WTC11 (cell line): ENCODE results near the gene MAGI2. TPM values are rescaled to one million over a fixed set of nuclear protein-coding genes. Genes with fewer than 3 reads are reported as not detected.

Experiments used
- ATAC-seq: fragments of 200-7000 bp; cut with Tn5 transposase; 2 replicates; pipeline ENCODE4 v1.10.0; 2021; ENCODE audit warnings: mild to moderate bottlenecking, moderate library complexity
- CTCF ChIA-PET: fragments of 300-600 bp; sonication (Branson Sonifier 250); formaldehyde crosslinking; loops from one replicate; lab custom pipeline; 2021; ENCODE audit warnings: antibody characterized with exemption; lab: Charles Lee
- POLR2A ChIA-PET: fragments of 350-600 bp; sonication (Branson Sonifier 250); formaldehyde crosslinking; loops from one replicate; lab custom pipeline; 2021; ENCODE audit warnings: antibody characterized with exemption; lab: Charles Lee
- DNase-seq: peaks from one replicate; pipeline ENCODE4 v3.0.0; 2021; ENCODE audit warnings: low spot score
- H3K27ac Mint-ChIP-seq: 2 replicates; pipeline ENCODE4 v1.8.0; 2021; ENCODE audit warnings: mixed read lengths
- H3K27me3 Mint-ChIP-seq: 2 replicates; pipeline ENCODE4 v1.8.0; 2021; ENCODE audit warnings: low read depth, mild to moderate bottlenecking, moderate library complexity, mixed read lengths
- H3K36me3 Mint-ChIP-seq: 2 replicates; pipeline ENCODE4 v1.8.0; 2021; ENCODE audit warnings: mixed read lengths
- H3K4me1 Mint-ChIP-seq: 2 replicates; pipeline ENCODE4 v1.8.0; 2022; ENCODE audit warnings: mixed read lengths
- H3K4me3 Mint-ChIP-seq: 2 replicates; pipeline ENCODE4 v1.8.0; 2021; ENCODE audit warnings: mild to moderate bottlenecking, moderate library complexity, mixed read lengths
- H3K9me3 Mint-ChIP-seq: 2 replicates; pipeline ENCODE4 v1.8.0; 2021; ENCODE audit warnings: mixed read lengths
- AFF4 ChIP-seq: sonication (generic); formaldehyde crosslinking; IDR thresholded peaks from 2 replicates; pipeline ENCODE4 v1.8.1; 2023; ENCODE audit warnings: mild to moderate bottlenecking, missing genetic modification reagents, borderline replicate concordance
- ATF6 ChIP-seq: sonication (generic); formaldehyde crosslinking; IDR thresholded peaks from 2 replicates; pipeline ENCODE4 v1.8.1; 2023; ENCODE audit warnings: mild to moderate bottlenecking, missing genetic modification reagents
- CREM ChIP-seq: sonication (generic); formaldehyde crosslinking; IDR thresholded peaks from 2 replicates; pipeline ENCODE4 v1.8.1; 2022; ENCODE audit warnings: mild to moderate bottlenecking, missing genetic modification reagents, moderate library complexity
- EMX1 ChIP-seq: fragments of 250-450 bp; sonication (Bioruptor Pico); IDR thresholded peaks from 2 replicates; pipeline ENCODE4 v1.8.0; 2021; ENCODE audit warnings: mild to moderate bottlenecking
- ERG ChIP-seq: fragments of 250-450 bp; sonication (Bioruptor Pico); IDR thresholded peaks from 2 replicates; pipeline ENCODE4 v1.8.0; 2021; ENCODE audit warnings: mild to moderate bottlenecking
- GABPB1 ChIP-seq: sonication (generic); formaldehyde crosslinking; IDR thresholded peaks from 2 replicates; pipeline ENCODE4 v1.8.1; 2023; ENCODE audit warnings: mild to moderate bottlenecking, missing genetic modification reagents
- GRHL2 ChIP-seq: fragments of 250-450 bp; sonication (Bioruptor Pico); IDR thresholded peaks from 2 replicates; pipeline ENCODE4 v1.8.0; 2022; ENCODE audit warnings: mild to moderate bottlenecking, moderate library complexity; ENCODE audit not compliant: insufficient replicate concordance, severe bottlenecking
- IRF2 ChIP-seq: sonication (generic); formaldehyde crosslinking; IDR thresholded peaks from 2 replicates; pipeline ENCODE4 v1.8.0; 2022; ENCODE audit warnings: low read depth, missing genetic modification reagents, borderline replicate concordance
- MYBL2 ChIP-seq: sonication (generic); formaldehyde crosslinking; IDR thresholded peaks from 2 replicates; pipeline ENCODE4 v1.8.1; 2023; ENCODE audit warnings: mild to moderate bottlenecking, moderate library complexity, missing genetic modification reagents
- NR1H2 ChIP-seq: sonication (generic); formaldehyde crosslinking; IDR thresholded peaks from 2 replicates; pipeline ENCODE4 v1.9.0; 2021; ENCODE audit warnings: mild to moderate bottlenecking, moderate library complexity, missing genetic modification reagents
- SMAD4 ChIP-seq: sonication (generic); formaldehyde crosslinking; IDR thresholded peaks from 2 replicates; pipeline ENCODE4 v1.8.0; 2022; ENCODE audit warnings: mild to moderate bottlenecking, missing genetic modification reagents
- SP1 ChIP-seq: sonication (generic); formaldehyde crosslinking; conservative IDR thresholded peaks from 2 replicates; pipeline ENCODE4 v1.8.1; 2022; ENCODE audit warnings: missing genetic modification reagents
- TEAD1 ChIP-seq: sonication (generic); formaldehyde crosslinking; IDR thresholded peaks from 2 replicates; pipeline ENCODE4 v1.8.0; 2022; ENCODE audit warnings: mild to moderate bottlenecking, missing genetic modification reagents
- ZNF281 ChIP-seq: sonication (generic); formaldehyde crosslinking; IDR thresholded peaks from 2 replicates; pipeline ENCODE4 v1.8.0; 2023; ENCODE audit warnings: mild to moderate bottlenecking, missing genetic modification reagents
- ZNF396 ChIP-seq: fragments of 250-450 bp; sonication (Bioruptor Pico); IDR thresholded peaks from 2 replicates; pipeline ENCODE4 v1.8.0; 2021; ENCODE audit warnings: mild to moderate bottlenecking, moderate library complexity, borderline replicate concordance
- ZNF423 ChIP-seq: fragments of 250-450 bp; sonication (Bioruptor Pico); IDR thresholded peaks from 2 replicates; pipeline ENCODE4 v2.1.2; 2022; ENCODE audit warnings: mild to moderate bottlenecking, moderate library complexity
- ZNF671 ChIP-seq: fragments of 250-450 bp; sonication (Bioruptor Pico); IDR thresholded peaks from 2 replicates; pipeline ENCODE4 v1.8.0; 2021; ENCODE audit warnings: mild to moderate bottlenecking
- ZSCAN18 ChIP-seq: fragments of 250-450 bp; sonication (Bioruptor Pico); IDR thresholded peaks from 2 replicates; pipeline ENCODE4 v2.1.2; 2022; ENCODE audit warnings: mild to moderate bottlenecking, moderate library complexity
- total RNA-seq: library from RNA; stranded (reverse); gene quantifications from 3 replicates; pipeline ENCODE4 v1.2.3, GENCODE V29; 2021
- TF ChIP-seq, protein P1 (sequence below): sonication (generic); formaldehyde crosslinking; IDR thresholded peaks from 2 replicates; pipeline ENCODE4 v1.8.1; 2022; ENCODE audit warnings: missing genetic modification reagents, borderline replicate concordance
- TF ChIP-seq, protein P2 (sequence below): sonication (generic); formaldehyde crosslinking; IDR thresholded peaks from 2 replicates; pipeline ENCODE4 v1.8.0; 2022; ENCODE audit warnings: mild to moderate bottlenecking, missing genetic modification reagents

The MAGI2 gene
- total RNA-seq, 1 experiment from 2014 or later, result 26.6 TPM

GRCh38 chr7:78746301-78746700 is 707.2 kb downstream of the MAGI2 start (continued):
- TF ChIP-seq ZNF281 (CRISPR knock-in tag) (no peak), ZNF423 (no peak), MYBL2 (CRISPR knock-in tag) (no peak), GABPB1 (no peak), SP1 (CRISPR knock-in tag) (no peak)

GRCh38 chr7:78742694-78743093 is 710.8 kb downstream of the MAGI2 start:
- ChIA-PET POLR2A (no interaction called here), CTCF (no interaction called here)
- peaks cover 3% of the 10 kb centered on the region; the same call in 1 of the 2 replicates for H3K9me3 Mint-ChIP-seq
- no peak for TF ChIP-seq IRF2 (CRISPR knock-in tag)
- TF ChIP-seq SMAD4, result no peak
- no peak for TF ChIP-seq ZSCAN18
- no peak for TF ChIP-seq ERG
- TF ChIP-seq, all 79 proteins: peak for 0
- H3K4me1 Mint-ChIP-seq, result peaks cover 52% of the 10 kb centered on the region
- H3K27me3 Mint-ChIP-seq, result no peaks in the 10 kb centered on the region
- H3K36me3 Mint-ChIP-seq, result no peaks in the 10 kb centered on the region
- H3K4me3 Mint-ChIP-seq, result no peak overlapping the region
- ATAC-seq, result no peak; the same call in 1 of the 2 replicates
- H3K27ac Mint-ChIP-seq, result 0 out of 2 replicates have a peak overlapping the region, but pooled peaks have one; percentile 6
- no peak for DNase-seq

- DNase-seq (no peak), ATAC-seq (no peak)
- Mint-ChIP-seq H3K4me3 (no peak overlapping the region), H3K36me3 (no peaks in the 10 kb centered on the region), H3K27me3 (no peaks in the 10 kb centered on the region), H3K9me3 (no peaks in the 10 kb centered on the region), H3K27ac (no peak overlapping the region), H3K4me1 (peaks cover 14% of the 10 kb centered on the region; the same call in 1 of the 2 replicates)
- ChIA-PET CTCF (no interaction called here), POLR2A (no interaction called here)
- no peak for TF ChIP-seq EMX1 (CRISPR knock-in tag)
- no peak for TF ChIP-seq TEAD1
- TF ChIP-seq ZNF396 (CRISPR knock-in tag), result no peak
- TF ChIP-seq, protein P1, sequence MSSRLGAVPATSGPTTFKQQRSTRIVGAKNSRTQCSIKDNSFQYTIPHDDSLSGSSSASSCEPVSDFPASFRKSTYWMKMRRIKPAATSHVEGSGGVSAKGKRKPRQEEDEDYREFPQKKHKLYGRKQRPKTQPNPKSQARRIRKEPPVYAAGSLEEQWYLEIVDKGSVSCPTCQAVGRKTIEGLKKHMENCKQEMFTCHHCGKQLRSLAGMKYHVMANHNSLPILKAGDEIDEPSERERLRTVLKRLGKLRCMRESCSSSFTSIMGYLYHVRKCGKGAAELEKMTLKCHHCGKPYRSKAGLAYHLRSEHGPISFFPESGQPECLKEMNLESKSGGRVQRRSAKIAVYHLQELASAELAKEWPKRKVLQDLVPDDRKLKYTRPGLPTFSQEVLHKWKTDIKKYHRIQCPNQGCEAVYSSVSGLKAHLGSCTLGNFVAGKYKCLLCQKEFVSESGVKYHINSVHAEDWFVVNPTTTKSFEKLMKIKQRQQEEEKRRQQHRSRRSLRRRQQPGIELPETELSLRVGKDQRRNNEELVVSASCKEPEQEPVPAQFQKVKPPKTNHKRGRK (CRISPR knock-in tag), result no peak
- no peak for TF ChIP-seq ATF6 (CRISPR knock-in tag)
- TF ChIP-seq ZNF671 (CRISPR knock-in tag), result no peak
- TF ChIP-seq, protein P2, sequence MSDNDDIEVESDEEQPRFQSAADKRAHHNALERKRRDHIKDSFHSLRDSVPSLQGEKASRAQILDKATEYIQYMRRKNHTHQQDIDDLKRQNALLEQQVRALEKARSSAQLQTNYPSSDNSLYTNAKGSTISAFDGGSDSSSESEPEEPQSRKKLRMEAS, result no peak
- TF ChIP-seq NR1H2 (CRISPR knock-in tag), result no peak
- TF ChIP-seq GRHL2 (CRISPR knock-in tag), result no peak
- TF ChIP-seq CREM, result no peak
- no peak for TF ChIP-seq AFF4 (CRISPR knock-in tag)
Observed at GRCh38 chr7:78736548-78736947, 716.9 kb downstream of the MAGI2 start.
